Neural progenitor cell (in vitro differentiated cells): Measurements from ENCODE around the gene HSBP1L1. TPM values are rescaled to one million over a fixed set of nuclear protein-coding genes. Genes with fewer than 3 reads are reported as not detected.

Experiments used
- DNase-seq: peaks from one replicate; pipeline ENCODE4 v3.0.0-alpha.2; 2016; ENCODE audit warnings: low spot score
- H2AFZ ChIP-seq: fragments of 200-600 bp; sonication (generic); replicated peaks from 2 replicates; pipeline ENCODE4 v1.6.1; 2016; ENCODE audit warnings: antibody characterized with exemption
- H3F3A ChIP-seq: fragments of 200-600 bp; sonication (generic); 2 replicates; pipeline ENCODE4 v1.6.1; 2016; ENCODE audit warnings: antibody characterized with exemption, low read depth
- H3K27ac ChIP-seq: fragments of 200-600 bp; sonication (generic); 2 replicates; pipeline ENCODE4 v1.5.1; 2016; ENCODE audit warnings: mild to moderate bottlenecking
- H3K27me3 ChIP-seq: fragments of 200-600 bp; sonication (generic); 2 replicates; pipeline ENCODE4 v1.6.1; 2016; ENCODE audit warnings: mild to moderate bottlenecking, moderate library complexity
- H3K36me3 ChIP-seq: fragments of 200-600 bp; sonication (generic); 2 replicates; pipeline ENCODE4 v1.5.1; 2016
- H3K4me1 ChIP-seq: fragments of 200-600 bp; sonication (generic); 2 replicates; pipeline ENCODE4 v1.6.1; 2016; ENCODE audit warnings: mixed run types
- H3K4me2 ChIP-seq: fragments of 200-600 bp; sonication (generic); 2 replicates; pipeline ENCODE4 v1.6.1; 2016
- H3K4me3 ChIP-seq: fragments of 200-600 bp; sonication (generic); 2 replicates; pipeline ENCODE4 v1.5.1; 2016
- H3K79me2 ChIP-seq: fragments of 200-600 bp; sonication (generic); 2 replicates; pipeline ENCODE4 v1.6.1; 2016; ENCODE audit warnings: low read depth
- H3K9ac ChIP-seq: fragments of 200-600 bp; sonication (generic); 2 replicates; pipeline ENCODE4 v1.6.1; 2016
- H3K9me3 ChIP-seq: fragments of 200-600 bp; sonication (generic); 2 replicates; pipeline ENCODE4 v1.5.1; 2016; ENCODE audit warnings: low read depth
- H4K20me1 ChIP-seq: fragments of 200-600 bp; sonication (generic); 2 replicates; pipeline ENCODE4 v1.6.1; 2016; ENCODE audit warnings: low read depth
- H3K27ac Mint-ChIP-seq: 3 replicates; pipeline ENCODE4 v1.8.0; 2021; ENCODE audit warnings: mixed read lengths
- H3K27me3 Mint-ChIP-seq: 2 replicates; pipeline ENCODE4 v1.8.0; 2022; ENCODE audit warnings: low read depth, mild to moderate bottlenecking, inconsistent platforms, moderate library complexity, mixed read lengths; ENCODE audit not compliant: insufficient read depth
- H3K36me3 Mint-ChIP-seq: 3 replicates; pipeline ENCODE4 v1.8.0; 2021; ENCODE audit warnings: mixed read lengths
- H3K4me1 Mint-ChIP-seq: 3 replicates; pipeline ENCODE4 v1.8.0; 2021; ENCODE audit warnings: mixed read lengths
- H3K4me3 Mint-ChIP-seq: 3 replicates; pipeline ENCODE4 v1.8.0; 2021; ENCODE audit warnings: mild to moderate bottlenecking, moderate library complexity, mixed read lengths
- H3K9me3 Mint-ChIP-seq: 3 replicates; pipeline ENCODE4 v1.8.0; 2020; ENCODE audit warnings: mixed read lengths
- CTCF ChIP-seq: fragments of 200-600 bp; sonication (generic); IDR thresholded peaks from 2 replicates; pipeline ENCODE4 v1.5.1; 2017; ENCODE audit warnings: antibody characterized with exemption, mild to moderate bottlenecking
- EZH2 ChIP-seq: fragments of 200-600 bp; sonication (generic); IDR thresholded peaks from 2 replicates; pipeline ENCODE4 v1.6.1; 2017; ENCODE audit warnings: antibody characterized with exemption, mild to moderate bottlenecking, moderate library complexity
- EZH2phosphoT487 ChIP-seq: fragments of 200-600 bp; sonication (generic); IDR thresholded peaks from 2 replicates; pipeline ENCODE4 v1.6.1; 2017; ENCODE audit warnings: antibody characterized with exemption
- total RNA-seq: library from RNA; depleted of rRNA; stranded (reverse); fragments of >200 nt; gene quantifications from 2 replicates; pipeline ENCODE4 v1.2.3, GENCODE V29; 2015; ENCODE audit warnings: low replicate concordance

The HSBP1L1 gene
- total RNA-seq, 1 donor from 2014 or later: not detected

GRCh38 chr18:79975985-79976680 lies 11.7 kb downstream of the HSBP1L1 start:
- Mint-ChIP-seq H3K27me3 (peaks cover 9% of the 10 kb centered on the region), H3K9me3 (no peaks in the 10 kb centered on the region), H3K27ac (no peak overlapping the region), H3K36me3 (peaks cover 27% of the 10 kb centered on the region), H3K4me3 (no peak overlapping the region), H3K4me1 (no peaks in the 10 kb centered on the region)
- Histone ChIP-seq H3K79me2 (peaks cover 80% of the 10 kb centered on the region), H4K20me1 (peaks cover 93% of the 10 kb centered on the region), H3K36me3 (peaks cover 2% of the 10 kb centered on the region), H3K27me3 (no peaks in the 10 kb centered on the region), H2AFZ (no peak overlapping the region), H3K4me3 (no peak overlapping the region), H3K4me2 (no peak overlapping the region), H3K9me3 (no peaks in the 10 kb centered on the region), H3K9ac (no peak overlapping the region), H3K4me1 (no peaks in the 10 kb centered on the region), H3K27ac (no peak overlapping the region), H3F3A (no peaks in the 10 kb centered on the region)
- DNase-seq: no peak
- TF ChIP-seq EZH2phosphoT487 (no peak), CTCF (no peak), EZH2 (no peak)

GRCh38 chr18:79979843-79980242 lies 15.4 kb downstream of the HSBP1L1 start:
- TF ChIP-seq EZH2 (no peak), CTCF (no peak), EZH2phosphoT487 (no peak)
- peaks cover 95% of the 10 kb centered on the region for H4K20me1 ChIP-seq
- no peak overlapping the region for H2AFZ ChIP-seq
- no peaks in the 10 kb centered on the region for H3K9me3 ChIP-seq
- peak overlapping the region; percentile 20 for H3K27ac ChIP-seq
- Mint-ChIP-seq H3K9me3 (no peaks in the 10 kb centered on the region), H3K36me3 (peaks cover 26% of the 10 kb centered on the region), H3K4me3 (no peak overlapping the region), H3K27ac (no peak overlapping the region), H3K27me3 (peaks cover 2% of the 10 kb centered on the region), H3K4me1 (peaks cover 6% of the 10 kb centered on the region)
- H3K4me2 ChIP-seq: no peak overlapping the region
- H3K9ac ChIP-seq: no peak overlapping the region
- H3K4me3 ChIP-seq: no peak overlapping the region
- no peak for DNase-seq
- no peaks in the 10 kb centered on the region for H3K27me3 ChIP-seq
- H3K4me1 ChIP-seq: no peaks in the 10 kb centered on the region
- no peaks in the 10 kb centered on the region for H3F3A ChIP-seq
- H3K36me3 ChIP-seq: no peaks in the 10 kb centered on the region
- peaks cover 100% of the 10 kb centered on the region for H3K79me2 ChIP-seq

- Histone ChIP-seq H4K20me1 (peaks cover 95% of the 10 kb centered on the region), H2AFZ (no peak overlapping the region), H3K27me3 (no peaks in the 10 kb centered on the region), H3F3A (no peaks in the 10 kb centered on the region), H3K27ac (no peak overlapping the region), H3K4me3 (no peak overlapping the region), H3K4me2 (no peak overlapping the region), H3K36me3 (no peaks in the 10 kb centered on the region), H3K79me2 (peaks cover 100% of the 10 kb centered on the region), H3K9ac (no peak overlapping the region), H3K4me1 (no peaks in the 10 kb centered on the region), H3K9me3 (no peaks in the 10 kb centered on the region)
- TF ChIP-seq EZH2: no peak
- no peak for TF ChIP-seq CTCF
- no peak for TF ChIP-seq EZH2phosphoT487
- Mint-ChIP-seq H3K36me3 (peaks cover 27% of the 10 kb centered on the region), H3K27me3 (peaks cover 2% of the 10 kb centered on the region), H3K4me1 (peaks cover 7% of the 10 kb centered on the region), H3K9me3 (no peaks in the 10 kb centered on the region), H3K27ac (peak overlapping the region; percentile 11), H3K4me3 (no peak overlapping the region)
- DNase-seq: no peak
Observed at GRCh38 chr18:79980585-79980984, 16.1 kb downstream of the HSBP1L1 start.
